Fibroblast of pulmonary artery (primary cell): ENCODE measurements around the gene PIGX.

Experiments
- DNase-seq: peaks from one replicate; pipeline ENCODE4 v3.0.0-alpha.2; 2010; ENCODE audit warnings: low read depth
- H3K4me3 ChIP-seq: replicated peaks from 2 replicates; pipeline ENCODE4 v1.5.1; 2011; ENCODE audit warnings: low read depth, mild to moderate bottlenecking, control low read depth, low read length, moderate library complexity
- TF ChIP-seq, protein P1 (sequence below): IDR thresholded peaks from 2 replicates; pipeline ENCODE4 v1.5.1; 2011; ENCODE audit warnings: mild to moderate bottlenecking, control low read depth, low read length, inconsistent platforms; ENCODE audit errors: missing control alignments

PIGX gene

DNA sequence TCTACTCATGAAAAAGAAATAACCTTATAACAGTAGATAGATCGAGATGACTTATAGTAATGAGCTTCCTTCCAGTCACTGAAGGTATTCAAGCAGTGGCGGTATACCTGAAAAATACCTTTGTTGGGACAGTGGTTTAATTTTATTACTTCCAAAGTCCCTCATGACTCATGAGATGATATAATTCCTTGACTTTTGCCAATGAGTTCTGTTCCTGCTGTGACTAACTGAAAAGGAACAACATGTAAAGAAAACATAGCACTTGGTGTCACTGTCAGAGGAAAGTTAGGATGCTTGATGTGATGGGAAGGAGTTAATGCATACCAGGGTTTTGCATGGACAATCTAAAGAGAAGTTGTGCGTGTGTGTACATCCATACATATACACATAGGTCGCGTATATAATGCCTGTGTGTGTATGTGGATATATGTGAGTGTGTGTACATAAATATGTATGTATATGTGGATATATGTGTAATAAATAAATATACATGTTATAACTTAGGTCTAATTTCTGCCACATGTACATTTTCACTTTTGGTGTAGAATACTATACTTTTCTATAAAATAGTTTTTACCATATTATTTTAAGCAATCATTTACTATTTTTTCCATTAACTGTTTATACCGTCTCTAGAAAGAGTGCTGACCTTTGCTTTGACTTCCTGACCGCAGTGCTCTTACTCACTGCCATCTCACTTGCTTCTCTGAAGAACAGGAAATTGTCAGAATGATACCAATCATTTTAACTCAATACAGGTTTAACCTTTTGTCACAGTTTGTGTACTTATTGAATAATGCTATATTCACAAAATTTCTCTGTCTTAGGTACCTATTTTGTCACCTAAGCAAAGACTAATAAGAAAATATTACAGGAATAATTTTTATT lies 14.9 kb downstream of the PIGX start:
- no peak overlapping the region for H3K4me3 ChIP-seq
- peak; percentile 25 for DNase-seq
- TF ChIP-seq, protein P1, sequence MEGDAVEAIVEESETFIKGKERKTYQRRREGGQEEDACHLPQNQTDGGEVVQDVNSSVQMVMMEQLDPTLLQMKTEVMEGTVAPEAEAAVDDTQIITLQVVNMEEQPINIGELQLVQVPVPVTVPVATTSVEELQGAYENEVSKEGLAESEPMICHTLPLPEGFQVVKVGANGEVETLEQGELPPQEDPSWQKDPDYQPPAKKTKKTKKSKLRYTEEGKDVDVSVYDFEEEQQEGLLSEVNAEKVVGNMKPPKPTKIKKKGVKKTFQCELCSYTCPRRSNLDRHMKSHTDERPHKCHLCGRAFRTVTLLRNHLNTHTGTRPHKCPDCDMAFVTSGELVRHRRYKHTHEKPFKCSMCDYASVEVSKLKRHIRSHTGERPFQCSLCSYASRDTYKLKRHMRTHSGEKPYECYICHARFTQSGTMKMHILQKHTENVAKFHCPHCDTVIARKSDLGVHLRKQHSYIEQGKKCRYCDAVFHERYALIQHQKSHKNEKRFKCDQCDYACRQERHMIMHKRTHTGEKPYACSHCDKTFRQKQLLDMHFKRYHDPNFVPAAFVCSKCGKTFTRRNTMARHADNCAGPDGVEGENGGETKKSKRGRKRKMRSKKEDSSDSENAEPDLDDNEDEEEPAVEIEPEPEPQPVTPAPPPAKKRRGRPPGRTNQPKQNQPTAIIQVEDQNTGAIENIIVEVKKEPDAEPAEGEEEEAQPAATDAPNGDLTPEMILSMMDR: no peak

DNA sequence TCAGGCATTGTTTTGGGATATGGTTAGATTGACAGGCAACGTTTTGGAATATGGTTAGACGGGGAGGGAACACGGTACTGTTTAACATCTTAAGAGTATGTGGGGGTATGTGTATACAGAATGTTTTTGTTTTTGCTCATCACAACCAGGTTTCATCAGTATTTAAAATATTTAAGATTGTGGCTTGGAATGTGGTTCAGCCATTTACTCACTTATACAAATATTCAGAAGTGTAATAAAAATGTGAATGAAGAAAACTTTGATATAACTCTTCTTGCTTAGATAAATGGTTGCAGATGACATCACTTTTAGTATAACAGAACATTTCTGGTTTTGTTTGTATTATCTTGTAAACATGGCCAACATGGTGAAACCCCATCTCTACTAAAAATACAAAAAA lies 23.6 kb downstream of the PIGX start:
- no peak overlapping the region for H3K4me3 ChIP-seq
- TF ChIP-seq, protein P1: no peak
- DNase-seq: peak; percentile 29

DNA sequence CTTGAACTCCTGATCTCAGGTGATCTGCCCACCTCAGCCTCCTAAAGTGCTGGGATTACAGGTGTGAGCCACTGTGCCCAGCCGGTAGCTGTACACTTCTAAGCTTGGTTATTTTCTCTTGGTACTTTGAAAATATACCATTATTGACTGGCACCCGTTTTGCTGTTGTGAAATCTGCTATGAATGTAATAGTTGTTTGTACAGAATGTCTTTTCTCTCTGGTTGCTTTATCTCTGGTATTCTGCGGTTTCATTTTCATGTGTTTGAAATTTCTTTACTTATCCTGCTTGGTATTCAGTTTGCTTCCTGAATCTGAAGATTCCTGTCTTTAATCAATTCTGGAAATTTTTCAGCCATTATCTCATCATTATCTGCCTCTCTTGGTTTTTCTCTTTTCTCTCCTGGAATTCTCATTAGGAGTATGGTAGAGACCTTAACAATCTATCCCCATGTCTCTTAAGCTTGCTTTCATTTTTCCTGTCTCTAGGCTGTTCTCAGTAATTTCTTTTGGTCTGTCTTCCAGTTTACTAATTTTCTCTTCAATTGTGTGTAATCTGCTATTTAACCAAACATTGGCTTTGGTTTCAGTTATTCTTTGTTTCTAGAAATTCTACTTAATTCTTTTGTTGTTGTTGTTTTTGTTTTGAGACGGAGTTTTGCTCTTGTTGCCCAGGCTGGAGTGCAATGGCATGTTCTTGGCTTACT lies 24.6 kb downstream of the PIGX start:
- TF ChIP-seq, protein P1: no peak
- no peak overlapping the region for H3K4me3 ChIP-seq
- peak; percentile 33 for DNase-seq

DNA sequence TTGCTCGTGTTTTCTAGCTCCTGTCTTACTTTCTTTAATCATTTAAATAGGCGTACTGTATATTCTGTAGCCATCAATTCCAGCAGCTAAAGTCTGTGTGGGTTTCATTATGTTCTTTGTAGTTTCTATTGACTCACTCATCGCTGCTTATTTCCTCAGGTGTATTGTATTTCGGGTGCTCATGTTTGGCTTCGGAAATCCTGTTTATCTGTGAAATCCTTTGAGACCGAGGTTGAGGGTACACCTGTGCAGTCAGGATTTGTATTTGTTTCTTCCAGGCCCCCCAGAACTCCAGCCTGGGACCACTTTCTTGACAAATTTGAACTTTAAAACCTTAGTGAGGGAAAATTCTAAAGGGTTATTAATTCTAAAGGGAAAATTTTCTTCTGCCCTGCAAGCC lies 25.5 kb downstream of the PIGX start:
- TF ChIP-seq, protein P1: no peak
- DNase-seq: no peak
- H3K4me3 ChIP-seq: no peak overlapping the region

DNA sequence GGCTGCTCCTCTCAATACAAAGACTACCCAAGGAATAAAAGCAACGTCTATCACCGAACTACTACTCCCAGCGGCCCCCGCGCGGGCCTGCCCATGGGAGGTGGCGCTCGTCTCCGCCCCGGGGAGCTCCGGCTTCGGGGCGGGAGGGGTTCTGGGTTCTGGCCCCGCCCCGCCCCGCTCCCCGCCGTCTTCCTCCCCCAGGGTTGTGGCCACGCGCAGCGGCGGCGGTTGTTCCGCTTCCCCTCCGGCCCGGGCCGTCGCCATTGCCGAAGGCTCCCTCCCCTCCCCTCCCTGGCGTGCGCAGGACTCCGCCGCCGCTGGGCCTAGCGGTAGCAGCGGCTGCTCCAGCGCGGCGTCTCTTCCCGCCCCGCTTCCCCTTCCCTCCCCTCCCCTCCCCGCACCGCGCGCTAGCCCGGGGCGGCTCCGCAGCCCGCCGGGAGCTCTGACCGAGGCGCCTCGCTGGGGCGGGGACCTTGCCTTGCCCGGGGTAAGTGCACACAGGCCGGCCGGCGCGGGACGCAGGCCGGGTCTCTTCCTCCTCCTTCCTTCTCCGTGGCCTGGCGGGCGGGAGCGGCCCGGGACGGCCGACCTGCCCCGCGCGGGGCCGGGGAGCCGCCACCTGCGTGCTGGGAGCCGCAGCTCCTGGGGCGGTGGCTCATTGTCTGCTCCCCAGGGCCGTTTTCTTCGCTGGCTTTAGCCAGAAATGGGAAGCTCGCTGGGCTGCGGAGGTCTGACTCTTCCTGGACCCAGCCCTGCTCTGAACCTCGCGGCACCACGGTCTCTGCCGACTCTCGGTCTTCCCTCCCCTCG lies 27.7 kb downstream of the PIGX start, which contains the start of gene PAK2:
TSS of gene PAK2 (plus strand) at position 187 of the 810 bp plus-strand sequence. CDS start 42,790 bp downstream, outside the sequence.
- peak; percentile 85 for DNase-seq
- peak within 1 kb of the TSS; percentile 94 for H3K4me3 ChIP-seq
- TF ChIP-seq, protein P1: no peak

DNA sequence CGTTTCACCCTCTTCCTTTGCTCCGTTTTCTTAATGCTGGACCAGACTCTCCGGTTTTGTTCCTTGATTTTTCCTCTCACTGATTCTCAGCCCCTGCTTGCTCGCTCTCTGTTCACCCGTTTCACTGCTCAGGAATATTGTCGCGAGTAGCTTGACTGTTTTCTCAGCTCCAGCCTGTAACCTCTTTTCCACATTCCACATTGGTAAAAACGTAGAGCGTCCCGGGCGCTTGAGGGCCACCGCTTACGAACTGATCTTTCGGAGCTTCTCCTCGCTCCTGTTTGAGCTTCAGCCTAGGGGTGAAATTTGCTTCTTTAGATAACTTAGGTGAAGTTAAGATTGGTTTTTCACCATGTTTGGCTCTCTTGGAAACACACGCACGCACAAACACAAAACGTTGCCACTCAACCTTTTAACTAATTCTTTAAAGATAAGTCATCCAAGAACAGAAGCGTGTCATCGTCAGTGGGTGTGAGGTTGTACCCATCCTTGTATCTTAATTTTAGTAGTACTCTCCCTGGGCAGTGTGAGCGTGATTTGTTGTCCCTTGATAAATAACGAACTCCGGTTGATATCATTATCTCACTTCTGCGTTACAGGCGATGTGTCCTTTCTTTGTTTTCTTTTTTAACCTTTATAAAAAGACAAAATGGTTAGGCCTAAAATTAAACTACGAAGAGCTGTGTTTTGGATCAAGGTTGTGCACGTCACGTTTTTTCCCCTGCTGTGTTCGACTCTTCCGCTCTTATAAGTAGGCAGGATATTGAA lies 28.5 kb downstream of the PIGX start:
- TF ChIP-seq, protein P1: no peak
- DNase-seq: peak; percentile 62
- peak overlapping the region; percentile 94 for H3K4me3 ChIP-seq
